ENCODE data around the gene DNAH10. TPM values are rescaled to one million over a fixed set of nuclear protein-coding genes. Genes with fewer than 3 reads are reported as not detected.
"Not testable (repeated sequence)": the region's sequence is repeated elsewhere in the genome, so short reads cannot be mapped to it uniquely, and the experiment has no call there.

DNAH10 gene
- total and polyA plus RNA-seq, 2 experiments from 2014 or later: 0.22 to 0.60 TPM

DNA sequence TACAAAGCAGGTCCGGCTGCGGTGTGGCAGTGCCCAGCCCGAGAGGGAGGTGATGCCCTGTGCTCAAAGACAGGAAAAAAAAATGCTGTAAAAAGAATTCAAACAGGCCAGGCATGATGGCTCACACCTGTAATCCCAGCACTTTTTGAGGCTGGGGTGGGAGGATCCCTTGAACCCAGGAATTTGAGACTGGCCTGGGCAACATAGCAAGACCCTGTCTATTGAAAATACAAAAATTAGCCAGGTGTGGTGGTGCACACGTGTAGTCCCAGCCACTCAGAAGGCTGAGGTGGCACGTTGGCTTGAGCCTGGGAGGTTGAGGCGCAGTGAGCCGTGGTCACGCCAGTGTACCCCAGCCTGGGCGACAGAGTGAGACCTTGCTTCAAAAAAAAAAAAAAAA lies 26.4 kb downstream of the DNAH10 start:
- Histone ChIP-seq H3K9me3 (ENCODE audit: low read depth) (no peaks in the 10 kb centered on the region), H3K9me2 (replicated peaks; ENCODE audit: insufficient read depth) (no peaks in the 10 kb centered on the region), H3K4me3 (no peak overlapping the region), H3K27me3 (no peaks in the 10 kb centered on the region), H2AFZ (no peak overlapping the region), H3K27ac (no peak overlapping the region), H3K36me3 (replicated peaks; ENCODE audit: insufficient read depth, low read depth) (no peaks in the 10 kb centered on the region), H4K20me1 (ENCODE audit: insufficient read depth, poor library complexity, severe bottlenecking) (no peaks in the 10 kb centered on the region), H3K79me2 (no peaks in the 10 kb centered on the region), H3K4me1 (ENCODE audit: insufficient read depth) (no peaks in the 10 kb centered on the region), H3K4me2 (no peak overlapping the region)
- no peak for DNase-seq (ENCODE audit: low spot score)
- TF ChIP-seq, protein P1, sequence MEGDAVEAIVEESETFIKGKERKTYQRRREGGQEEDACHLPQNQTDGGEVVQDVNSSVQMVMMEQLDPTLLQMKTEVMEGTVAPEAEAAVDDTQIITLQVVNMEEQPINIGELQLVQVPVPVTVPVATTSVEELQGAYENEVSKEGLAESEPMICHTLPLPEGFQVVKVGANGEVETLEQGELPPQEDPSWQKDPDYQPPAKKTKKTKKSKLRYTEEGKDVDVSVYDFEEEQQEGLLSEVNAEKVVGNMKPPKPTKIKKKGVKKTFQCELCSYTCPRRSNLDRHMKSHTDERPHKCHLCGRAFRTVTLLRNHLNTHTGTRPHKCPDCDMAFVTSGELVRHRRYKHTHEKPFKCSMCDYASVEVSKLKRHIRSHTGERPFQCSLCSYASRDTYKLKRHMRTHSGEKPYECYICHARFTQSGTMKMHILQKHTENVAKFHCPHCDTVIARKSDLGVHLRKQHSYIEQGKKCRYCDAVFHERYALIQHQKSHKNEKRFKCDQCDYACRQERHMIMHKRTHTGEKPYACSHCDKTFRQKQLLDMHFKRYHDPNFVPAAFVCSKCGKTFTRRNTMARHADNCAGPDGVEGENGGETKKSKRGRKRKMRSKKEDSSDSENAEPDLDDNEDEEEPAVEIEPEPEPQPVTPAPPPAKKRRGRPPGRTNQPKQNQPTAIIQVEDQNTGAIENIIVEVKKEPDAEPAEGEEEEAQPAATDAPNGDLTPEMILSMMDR (IDR thresholded peaks at IDR 0.05; ENCODE audit: poor library complexity): no peak
- TF ChIP-seq EZH2phosphoT487 (IDR thresholded peaks at IDR 0.05; ENCODE audit: low read depth, severe bottlenecking, unreplicated experiment) (no peak), EZH2 (IDR thresholded peaks at IDR 0.05; ENCODE audit: borderline replicate concordance) (no peak)
- 81% methylated on average over 9 of the region's 9 CpGs for WGBS (ENCODE audit: low lambda C conversion rate, missing lambda C conversion rate)

DNA sequence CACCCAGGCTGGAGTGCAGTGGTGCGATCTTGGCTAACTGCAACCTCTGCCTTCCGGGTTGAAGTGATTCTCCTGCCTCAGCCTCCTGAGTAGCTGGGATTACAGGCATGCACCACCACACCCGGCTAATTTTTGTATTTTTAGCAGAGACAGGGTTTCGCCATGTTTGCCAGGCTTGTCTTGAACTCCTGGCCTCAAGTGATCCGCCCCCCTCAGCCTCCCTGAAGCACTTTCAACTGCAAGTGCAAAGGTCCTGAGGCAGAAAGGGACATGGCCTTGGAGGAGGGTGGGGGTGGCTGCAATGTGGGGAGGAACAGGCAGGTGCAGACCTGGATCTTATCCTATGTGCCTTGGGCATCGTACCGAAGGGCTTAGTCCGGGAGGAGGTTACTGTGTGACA lies 27.3 kb downstream of the DNAH10 start:
- H3K27ac ChIP-seq; H3K4me3 ChIP-seq; H3K36me3 ChIP-seq (replicated peaks; ENCODE audit: insufficient read depth, low read depth); H3K9me2 ChIP-seq (replicated peaks; ENCODE audit: insufficient read depth); H3K79me2 ChIP-seq; H3K9me3 ChIP-seq (ENCODE audit: low read depth); H2AFZ ChIP-seq; H4K20me1 ChIP-seq (ENCODE audit: insufficient read depth, poor library complexity, severe bottlenecking); DNase-seq (ENCODE audit: low spot score); H3K27me3 ChIP-seq; H3K4me2 ChIP-seq; H3K4me1 ChIP-seq (ENCODE audit: insufficient read depth): not testable (repeated sequence)
- 96% methylated on average over 8 of the region's 8 CpGs for WGBS (ENCODE audit: low lambda C conversion rate, missing lambda C conversion rate)

DNA sequence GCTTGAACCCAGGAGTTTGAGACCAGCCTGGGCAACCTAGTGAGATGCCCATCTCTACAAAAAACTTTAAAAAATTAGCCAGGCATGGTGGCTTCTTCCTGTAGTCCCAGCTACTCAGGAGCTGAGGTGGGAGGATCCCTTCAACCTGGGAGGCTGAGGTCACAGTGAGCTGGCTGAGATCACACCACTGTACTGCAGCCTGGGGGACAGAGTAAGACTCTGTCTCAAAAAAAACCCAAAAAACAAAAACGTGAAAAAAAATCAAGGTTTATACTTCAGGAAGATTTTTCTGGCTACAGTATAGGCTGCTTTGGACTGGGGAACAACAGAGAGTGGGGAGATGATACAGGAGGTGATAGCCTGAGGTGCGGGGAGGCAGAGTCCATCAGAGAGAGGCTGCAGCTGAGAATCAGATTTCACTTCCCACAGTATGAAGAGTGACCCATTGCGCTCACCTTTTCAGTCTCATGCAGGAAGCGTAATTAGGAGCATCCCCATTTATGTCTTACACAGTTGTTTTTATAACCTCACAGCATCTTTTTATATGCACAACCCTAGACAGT lies 28.9 kb downstream of the DNAH10 start:
- 88% methylated on average over 4 of the region's 4 CpGs for WGBS (ENCODE audit: low lambda C conversion rate, missing lambda C conversion rate)

DNA sequence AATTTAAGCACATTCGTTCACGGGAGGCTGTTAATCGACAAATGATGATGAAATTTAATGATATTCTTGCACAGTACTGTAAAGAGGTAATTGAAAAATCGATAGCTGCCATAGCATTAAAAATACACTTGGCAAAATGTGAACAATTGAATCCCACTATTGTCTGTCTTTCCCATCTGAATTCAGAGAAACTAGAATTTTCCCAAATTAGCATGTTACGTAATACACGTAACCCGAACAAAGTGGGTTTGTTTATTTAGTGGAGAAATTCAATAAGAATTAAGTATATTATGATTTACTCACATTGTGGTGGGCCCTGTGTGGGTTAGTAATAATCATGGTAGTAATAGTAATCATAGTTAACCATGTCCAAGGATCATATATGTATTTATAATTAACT lies 31.9 kb downstream of the DNAH10 start:
- H2AFZ ChIP-seq: no peak overlapping the region
- no peaks in the 10 kb centered on the region for H3K79me2 ChIP-seq
- DNase-seq (ENCODE audit: low spot score): no peak
- no peak overlapping the region for H3K4me3 ChIP-seq
- 79% methylated on average over 7 of the region's 7 CpGs for WGBS (ENCODE audit: low lambda C conversion rate, missing lambda C conversion rate)
- H3K4me2 ChIP-seq: no peak overlapping the region
- H3K36me3 ChIP-seq (replicated peaks; ENCODE audit: insufficient read depth, low read depth): no peaks in the 10 kb centered on the region
- no peaks in the 10 kb centered on the region for H3K9me3 ChIP-seq (ENCODE audit: low read depth)
- H4K20me1 ChIP-seq (ENCODE audit: insufficient read depth, poor library complexity, severe bottlenecking): no peaks in the 10 kb centered on the region
- no peaks in the 10 kb centered on the region for H3K4me1 ChIP-seq (ENCODE audit: insufficient read depth)
- TF ChIP-seq EZH2 (IDR thresholded peaks at IDR 0.05; ENCODE audit: borderline replicate concordance) (no peak), EZH2phosphoT487 (IDR thresholded peaks at IDR 0.05; ENCODE audit: low read depth, severe bottlenecking, unreplicated experiment) (no peak)
- TF ChIP-seq, protein P1 (IDR thresholded peaks at IDR 0.05; ENCODE audit: poor library complexity): no peak
- H3K27me3 ChIP-seq: no peaks in the 10 kb centered on the region
- no peak overlapping the region for H3K27ac ChIP-seq
- no peaks in the 10 kb centered on the region for H3K9me2 ChIP-seq (replicated peaks; ENCODE audit: insufficient read depth)

More for the DNA sequence above, 28.9 kb downstream of the DNAH10 start:
- H3K9me3 ChIP-seq (ENCODE audit: low read depth): no peaks in the 10 kb centered on the region
- H3K9me2 ChIP-seq (replicated peaks; ENCODE audit: insufficient read depth): no peaks in the 10 kb centered on the region
- no peak overlapping the region for H2AFZ ChIP-seq
- H3K4me2 ChIP-seq: no peak overlapping the region
- H4K20me1 ChIP-seq (ENCODE audit: insufficient read depth, poor library complexity, severe bottlenecking): no peaks in the 10 kb centered on the region
- H3K79me2 ChIP-seq: no peaks in the 10 kb centered on the region
- TF ChIP-seq, protein P1 (IDR thresholded peaks at IDR 0.05; ENCODE audit: poor library complexity): no peak
- no peak for TF ChIP-seq EZH2phosphoT487 (IDR thresholded peaks at IDR 0.05; ENCODE audit: low read depth, severe bottlenecking, unreplicated experiment)
- no peak for TF ChIP-seq EZH2 (IDR thresholded peaks at IDR 0.05; ENCODE audit: borderline replicate concordance)
- DNase-seq (ENCODE audit: low spot score): no peak
- no peaks in the 10 kb centered on the region for H3K4me1 ChIP-seq (ENCODE audit: insufficient read depth)
- H3K4me3 ChIP-seq: no peak overlapping the region
- no peaks in the 10 kb centered on the region for H3K27me3 ChIP-seq
- H3K27ac ChIP-seq: no peak overlapping the region
- no peaks in the 10 kb centered on the region for H3K36me3 ChIP-seq (replicated peaks; ENCODE audit: insufficient read depth, low read depth)
